Heart left ventricle (tissue), 13 donors: ENCODE measurements around the gene PTPRD.
"Not testable (repeated sequence)": the region's sequence is repeated elsewhere in the genome, so short reads cannot be mapped to it uniquely, and the experiment has no call there.

Experiments
- POLR2A ChIP-seq, 2 donors: fragments of 450-650 bp; IDR thresholded peaks; one replicate each; pipeline ENCODE4 v1.6.1; 2017; ENCODE audit warnings: antibody characterized with exemption in 2 of 2, mild to moderate bottlenecking in 2 of 2, moderate library complexity in 2 of 2
- TF ChIP-seq, protein P1 (sequence below), 12 donors: fragments of 200-600 bp; sonication (generic) in 4 of 12; IDR thresholded peaks; one replicate each; pipeline versions ENCODE4 v1.5.0 to v1.8.0; 2018 to 2022; ENCODE audit warnings: antibody characterized with exemption in 12 of 12, mild to moderate bottlenecking in 5 of 12
- donor health status: ischemic (EF 13 %, LVEDD 7.1; RV severe dilation, severe dysfunction).
- donor health status: DM: no; HTN: yes; CAD: no.
- donor health status: DM: no; HTN: no; CAD: no.
- donor health status: ischemic (EF 25% LVEDD 6.9; RV normal size, moderate dysfunction).
- donor health status: ischemic (EF 25% LVEDD 5.7; RV mildly dilated, moderate dysfunction).
- donor health status: ischemic (EF 35%, LVEDD 5.7; RV mildly dilated, moderate dysfunction).
- donor health status: nonischemic (EF 11% LVEDD 7.7; RV severe dilation, severe dysfunction).
- donor health status: DM: yes; HTN: yes; CAD: no.
- donor health status: PGD.
- donor health status: ischemic (EF 29% LVEDD 5.4; RV normal size, mild dysfunction).
- donor health status: nonischemic (EF 23%, LVEDD 6.1; RV moderate dilation, normal function).

DNA sequence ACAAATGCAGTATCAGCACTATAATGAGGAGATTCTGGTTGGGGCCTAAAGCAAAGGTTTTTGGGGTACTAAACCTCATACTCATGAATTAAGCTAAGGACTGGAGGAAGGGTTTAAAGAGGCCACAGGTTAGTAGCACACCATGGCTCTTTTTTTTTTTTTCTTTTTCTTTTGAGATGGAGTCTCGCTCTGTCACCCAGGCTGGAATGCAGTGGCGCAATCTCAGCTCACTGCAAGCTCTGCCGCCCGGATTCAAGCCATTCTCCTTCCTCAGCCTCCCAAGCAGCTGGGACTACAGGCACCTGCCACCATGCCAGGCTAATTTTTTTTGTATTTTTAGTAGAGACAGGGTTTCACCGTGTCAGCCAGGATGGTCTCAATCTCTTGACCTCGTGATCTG lies 1515.5 kb downstream of the PTPRD start:
- TF ChIP-seq, protein P1, sequence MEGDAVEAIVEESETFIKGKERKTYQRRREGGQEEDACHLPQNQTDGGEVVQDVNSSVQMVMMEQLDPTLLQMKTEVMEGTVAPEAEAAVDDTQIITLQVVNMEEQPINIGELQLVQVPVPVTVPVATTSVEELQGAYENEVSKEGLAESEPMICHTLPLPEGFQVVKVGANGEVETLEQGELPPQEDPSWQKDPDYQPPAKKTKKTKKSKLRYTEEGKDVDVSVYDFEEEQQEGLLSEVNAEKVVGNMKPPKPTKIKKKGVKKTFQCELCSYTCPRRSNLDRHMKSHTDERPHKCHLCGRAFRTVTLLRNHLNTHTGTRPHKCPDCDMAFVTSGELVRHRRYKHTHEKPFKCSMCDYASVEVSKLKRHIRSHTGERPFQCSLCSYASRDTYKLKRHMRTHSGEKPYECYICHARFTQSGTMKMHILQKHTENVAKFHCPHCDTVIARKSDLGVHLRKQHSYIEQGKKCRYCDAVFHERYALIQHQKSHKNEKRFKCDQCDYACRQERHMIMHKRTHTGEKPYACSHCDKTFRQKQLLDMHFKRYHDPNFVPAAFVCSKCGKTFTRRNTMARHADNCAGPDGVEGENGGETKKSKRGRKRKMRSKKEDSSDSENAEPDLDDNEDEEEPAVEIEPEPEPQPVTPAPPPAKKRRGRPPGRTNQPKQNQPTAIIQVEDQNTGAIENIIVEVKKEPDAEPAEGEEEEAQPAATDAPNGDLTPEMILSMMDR (IDR thresholded peaks at IDR 0.05), result not testable (repeated sequence)
- TF ChIP-seq POLR2A (IDR thresholded peaks at IDR 0.05), result not testable (repeated sequence)
